Progenitor cell of endocrine pancreas (in vitro differentiated cells): ENCODE data around the gene RBFOX2. TPM values are rescaled to one million over a fixed set of nuclear protein-coding genes. Genes with fewer than 3 reads are reported as not detected.

Source experiments
- DNase-seq: peaks from one replicate; pipeline ENCODE4 v3.0.0; 2021; ENCODE audit warnings: low spot score; ENCODE audit not compliant: unreplicated experiment
- H3K27ac Mint-ChIP-seq: 2 replicates; pipeline ENCODE4 v1.8.0; 2021; ENCODE audit warnings: mild to moderate bottlenecking, moderate library complexity, mixed read lengths
- H3K27me3 Mint-ChIP-seq: 2 replicates; pipeline ENCODE4 v1.8.0; 2021; ENCODE audit warnings: mixed read lengths
- H3K36me3 Mint-ChIP-seq: 2 replicates; pipeline ENCODE4 v1.8.0; 2022; ENCODE audit warnings: mixed read lengths; ENCODE audit not compliant: insufficient read depth
- H3K4me1 Mint-ChIP-seq: 2 replicates; pipeline ENCODE4 v1.8.0; 2021; ENCODE audit warnings: low read depth, mixed read lengths
- H3K4me3 Mint-ChIP-seq: 2 replicates; pipeline ENCODE4 v1.8.0; 2021; ENCODE audit warnings: low read depth, mild to moderate bottlenecking, moderate library complexity, mixed read lengths
- H3K9me3 Mint-ChIP-seq: 2 replicates; pipeline ENCODE4 v1.8.0; 2021; ENCODE audit warnings: low read depth, mixed read lengths
- CTCF ChIP-seq: fragments of 200-600 bp; sonication (generic); IDR thresholded peaks from one replicate; pipeline ENCODE4 v1.5.0; 2021; ENCODE audit warnings: antibody characterized with exemption, mild to moderate bottlenecking; ENCODE audit not compliant: unreplicated experiment
- total RNA-seq: library from RNA; stranded (reverse); gene quantifications from 2 replicates; pipeline ENCODE4 v1.2.1, GENCODE V29; 2021

RBFOX2 gene
- total RNA-seq, 1 donor from 2014 or later: 140 TPM

GRCh38 chr22:36037102-36037758 is 8.6 kb upstream of the RBFOX2 start:
- Mint-ChIP-seq H3K27me3 (peaks cover 8% of the 10 kb centered on the region), H3K4me1 (peaks cover 31% of the 10 kb centered on the region), H3K36me3 (no peaks in the 10 kb centered on the region), H3K4me3 (no peak overlapping the region), H3K27ac (peak overlapping the region; percentile 79), H3K9me3 (no peaks in the 10 kb centered on the region)
- TF ChIP-seq CTCF: no peak
- DNase-seq: no peak

GRCh38 chr22:36036167-36036624 is 7.6 kb upstream of the RBFOX2 start:
- TF ChIP-seq CTCF: no peak
- H3K4me1 Mint-ChIP-seq: peaks cover 35% of the 10 kb centered on the region
- peak overlapping the region; percentile 8 for H3K27ac Mint-ChIP-seq
- peaks cover 8% of the 10 kb centered on the region for H3K27me3 Mint-ChIP-seq
- no peak for DNase-seq
- no peak overlapping the region for H3K4me3 Mint-ChIP-seq
- H3K9me3 Mint-ChIP-seq: no peaks in the 10 kb centered on the region
- H3K36me3 Mint-ChIP-seq: no peaks in the 10 kb centered on the region

- H3K4me3 Mint-ChIP-seq: no peak overlapping the region
- no peak for TF ChIP-seq CTCF
- DNase-seq: no peak
- peaks cover 3% of the 10 kb centered on the region for H3K27me3 Mint-ChIP-seq
- peak overlapping the region; percentile 19 for H3K27ac Mint-ChIP-seq
- H3K9me3 Mint-ChIP-seq: no peaks in the 10 kb centered on the region
- no peaks in the 10 kb centered on the region for H3K36me3 Mint-ChIP-seq
- peaks cover 42% of the 10 kb centered on the region for H3K4me1 Mint-ChIP-seq
These were observed 4.0 kb upstream of the RBFOX2 start for GRCh38 chr22:36032611-36033010.

GRCh38 chr22:36029406-36029755 is 757 bp upstream of the RBFOX2 start:
- H3K4me1 Mint-ChIP-seq: peaks cover 34% of the 10 kb centered on the region
- no peak for DNase-seq
- H3K27me3 Mint-ChIP-seq: peaks cover 3% of the 10 kb centered on the region
- H3K27ac Mint-ChIP-seq: peak overlapping the region; percentile 87
- no peaks in the 10 kb centered on the region for H3K9me3 Mint-ChIP-seq
- TF ChIP-seq CTCF: no peak
- H3K36me3 Mint-ChIP-seq: peaks cover 6% of the 10 kb centered on the region
- H3K4me3 Mint-ChIP-seq: peak overlapping the region; percentile 73

- Mint-ChIP-seq H3K4me1 (peaks cover 38% of the 10 kb centered on the region), H3K36me3 (peaks cover 8% of the 10 kb centered on the region), H3K27me3 (peaks cover 3% of the 10 kb centered on the region), H3K9me3 (no peaks in the 10 kb centered on the region), H3K27ac (peak overlapping the region; percentile 89), H3K4me3 (peak overlapping the region; percentile 89)
- peak; percentile 58 for DNase-seq
- no peak for TF ChIP-seq CTCF
These were observed 534 bp downstream of the RBFOX2 start for GRCh38 chr22:36027935-36028645.
